GM23248 (cell line): Measurements from ENCODE around the gene PDE6C. TPM values are rescaled to one million over a fixed set of nuclear protein-coding genes. Genes with fewer than 3 reads are reported as not detected.

Source experiments
- DNase-seq: peaks from one replicate; pipeline ENCODE4 v3.0.0-alpha.2; 2015
- H2AFZ ChIP-seq: fragments of 200-600 bp; sonication (generic); 2 replicates; pipeline ENCODE4 v1.6.1; 2016; ENCODE audit warnings: antibody characterized with exemption
- H3F3A ChIP-seq: fragments of 200-600 bp; sonication (generic); 2 replicates; pipeline ENCODE4 v1.6.1; 2016; ENCODE audit warnings: mild to moderate bottlenecking, antibody characterized with exemption, mixed run types; ENCODE audit not compliant: insufficient read depth
- H3K27ac ChIP-seq: fragments of 200-600 bp; sonication (generic); 2 replicates; pipeline ENCODE4 v1.5.1; 2016; ENCODE audit warnings: mild to moderate bottlenecking
- H3K27me3 ChIP-seq: fragments of 200-600 bp; sonication (generic); replicated peaks from 2 replicates; pipeline ENCODE4 v1.6.1; 2016; ENCODE audit warnings: mild to moderate bottlenecking; ENCODE audit not compliant: insufficient read depth
- H3K36me3 ChIP-seq: fragments of 200-600 bp; sonication (generic); 2 replicates; pipeline ENCODE4 v1.6.1; 2016; ENCODE audit warnings: low read depth, mild to moderate bottlenecking
- H3K4me1 ChIP-seq: fragments of 200-600 bp; sonication (generic); 2 replicates; pipeline ENCODE4 v1.6.1; 2016; ENCODE audit warnings: mild to moderate bottlenecking; ENCODE audit not compliant: insufficient read depth
- H3K4me2 ChIP-seq: fragments of 200-600 bp; sonication (generic); one replicate; pipeline ENCODE4 v1.6.1; 2016; ENCODE audit warnings: mild to moderate bottlenecking; ENCODE audit not compliant: unreplicated experiment
- H3K4me3 ChIP-seq: fragments of 200-600 bp; sonication (generic); 2 replicates; pipeline ENCODE4 v1.5.1; 2016; ENCODE audit warnings: mild to moderate bottlenecking
- H3K79me2 ChIP-seq: fragments of 200-600 bp; sonication (generic); 2 replicates; pipeline ENCODE4 v1.6.1; 2016; ENCODE audit warnings: mild to moderate bottlenecking; ENCODE audit not compliant: insufficient read depth
- H3K9ac ChIP-seq: fragments of 200-600 bp; sonication (generic); 2 replicates; pipeline ENCODE4 v1.6.1; 2016; ENCODE audit warnings: mild to moderate bottlenecking
- H3K9me2 ChIP-seq: fragments of 200-600 bp; sonication (generic); 2 replicates; pipeline ENCODE4 v1.6.1; 2016; ENCODE audit warnings: mixed run types, mild to moderate bottlenecking, moderate library complexity; ENCODE audit not compliant: insufficient read depth
- H3K9me3 ChIP-seq: fragments of 200-600 bp; sonication (generic); one replicate; pipeline ENCODE4 v1.6.1; 2017; ENCODE audit warnings: low read depth
- H4K20me1 ChIP-seq: fragments of 200-600 bp; sonication (generic); 2 replicates; pipeline ENCODE4 v1.6.0; 2016; ENCODE audit not compliant: insufficient read depth
- EZH2 ChIP-seq: fragments of 200-600 bp; sonication (generic); IDR thresholded peaks from 2 replicates; pipeline ENCODE4 v1.6.1; 2018; ENCODE audit warnings: antibody characterized with exemption, mild to moderate bottlenecking; ENCODE audit not compliant: insufficient read depth, poor library complexity, severe bottlenecking
- EZH2phosphoT487 ChIP-seq: fragments of 200-600 bp; sonication (generic); IDR thresholded peaks from 2 replicates; pipeline ENCODE4 v1.6.1; 2018; ENCODE audit warnings: antibody characterized with exemption, moderate library complexity, mild to moderate bottlenecking, low read depth; ENCODE audit not compliant: insufficient read depth
- WGBS, 2 experiments: methylation state at CpG; one replicate each; pipeline ENCODE4 v1.1.6; 2015 to 2017; ENCODE audit warnings: low lambda C conversion rate in 2 of 2, low coverage in 1 of 2; ENCODE audit errors: missing lambda C conversion rate in 2 of 2; 5-methylcytosine and 5-hydroxymethylcytosine counted together
- in situ Hi-C: fragments of 300-500 bp; cut with MboI; formaldehyde crosslinking; loops from 2 replicates; pipeline ENCODE4 v1.15.0; 2020
- polyA plus RNA-seq: library from polyadenylated mRNA; unstranded; fragments of >200 nt; fragmentation: Nextera tagmentation; extraction: Ambion mirVana; gene quantifications from 2 replicates; pipeline ENCODE4 v1.2.1, GENCODE V29; 2016
- total RNA-seq: library from RNA; depleted of rRNA; stranded (reverse); fragments of >200 nt; shearing (Covaris generic); gene quantifications from 2 replicates; pipeline ENCODE4 v1.2.3, GENCODE V29; 2014

The PDE6C gene
- total and polyA plus RNA-seq, 2 experiments from 2014 or later: not detected

DNA sequence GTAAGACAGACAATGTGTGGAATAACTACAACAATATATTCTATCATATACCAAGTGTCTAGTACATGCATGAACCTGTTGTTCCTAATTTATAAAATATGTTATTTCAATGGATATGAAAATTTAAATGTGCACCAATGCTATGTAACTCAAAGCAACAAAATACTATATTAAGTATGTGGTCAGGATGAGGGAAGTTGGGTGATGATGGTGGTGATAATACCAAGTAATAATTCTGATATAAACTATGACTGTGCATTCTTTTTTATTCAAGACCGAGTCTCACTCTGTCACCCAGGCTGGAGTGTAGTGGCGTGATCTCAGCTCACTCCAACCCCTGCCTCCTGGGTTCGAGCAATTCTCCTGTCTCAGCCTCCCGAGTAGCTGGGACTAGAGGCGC is 92.1 kb downstream of the PDE6C start:
- H2AFZ ChIP-seq: peak overlapping the region; percentile 100; the same call in 1 of the 2 replicates
- no peak for DNase-seq
- no peak overlapping the region for H3K4me3 ChIP-seq
- H4K20me1 ChIP-seq: no peaks in the 10 kb centered on the region
- in situ Hi-C loops: no loop called here
- 84 to 86% methylated on average over 5 of the region's 5 CpGs for WGBS, 2 experiments
- no peak overlapping the region for H3K4me2 ChIP-seq
- H3K4me1 ChIP-seq: peaks cover 10% of the 10 kb centered on the region
- TF ChIP-seq EZH2phosphoT487: no peak
- no peak for TF ChIP-seq EZH2
- H3K9ac ChIP-seq: no peak overlapping the region
- H3K27me3 ChIP-seq: no peaks in the 10 kb centered on the region
- no peaks in the 10 kb centered on the region for H3K9me2 ChIP-seq
- H3F3A ChIP-seq: peaks cover 8% of the 10 kb centered on the region; the same call in 1 of the 2 replicates
- peaks cover 3% of the 10 kb centered on the region for H3K36me3 ChIP-seq
- no peak overlapping the region for H3K27ac ChIP-seq
- peaks cover 21% of the 10 kb centered on the region for H3K79me2 ChIP-seq
- no peaks in the 10 kb centered on the region for H3K9me3 ChIP-seq

GRCh38 chr10:93707623-93708022 is 95.3 kb downstream of the PDE6C start:
- in situ Hi-C loops: no loop called here
- H3K9me2 ChIP-seq: no peaks in the 10 kb centered on the region
- TF ChIP-seq EZH2phosphoT487: no peak
- H3K27me3 ChIP-seq: no peaks in the 10 kb centered on the region
- H3K36me3 ChIP-seq: no peaks in the 10 kb centered on the region
- H3K4me1 ChIP-seq: no peaks in the 10 kb centered on the region
- no peaks in the 10 kb centered on the region for H3K9me3 ChIP-seq
- DNase-seq: no peak
- no peaks in the 10 kb centered on the region for H4K20me1 ChIP-seq
- H3K4me3 ChIP-seq: no peak overlapping the region
- no peak overlapping the region for H2AFZ ChIP-seq
- no peaks in the 10 kb centered on the region for H3K79me2 ChIP-seq
- H3K4me2 ChIP-seq: no peak overlapping the region
- H3K27ac ChIP-seq: no peak overlapping the region
- no peak overlapping the region for H3K9ac ChIP-seq
- no peaks in the 10 kb centered on the region for H3F3A ChIP-seq

DNA sequence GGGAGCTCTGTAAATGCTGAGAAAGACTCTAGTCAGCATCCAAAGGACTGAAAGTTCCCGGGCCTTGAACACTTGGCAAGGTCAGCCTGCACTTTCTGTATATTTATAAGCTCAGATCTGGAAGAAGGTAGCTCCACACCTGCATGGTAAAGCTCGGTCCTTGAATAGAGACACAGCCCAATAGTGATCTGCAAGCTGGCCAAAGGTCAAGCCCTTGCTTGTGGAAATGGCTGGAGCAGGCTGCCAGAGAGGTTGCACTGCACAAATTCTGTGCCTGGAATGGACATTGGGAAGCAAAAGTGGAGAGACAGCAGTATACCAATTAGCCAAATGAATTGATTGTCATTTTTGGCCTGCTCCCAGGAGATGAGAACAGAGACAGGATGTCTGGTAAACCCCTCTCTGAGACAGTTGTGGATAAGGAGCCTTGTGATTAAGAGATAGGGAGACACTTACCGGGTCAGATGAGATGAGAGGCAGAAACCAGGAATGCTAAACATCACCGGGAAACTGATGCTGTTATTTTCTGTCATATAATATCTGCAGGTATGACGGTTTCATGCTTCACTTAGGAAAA is 98.1 kb downstream of the PDE6C start:
- in situ Hi-C loops: no loop called here

DNA sequence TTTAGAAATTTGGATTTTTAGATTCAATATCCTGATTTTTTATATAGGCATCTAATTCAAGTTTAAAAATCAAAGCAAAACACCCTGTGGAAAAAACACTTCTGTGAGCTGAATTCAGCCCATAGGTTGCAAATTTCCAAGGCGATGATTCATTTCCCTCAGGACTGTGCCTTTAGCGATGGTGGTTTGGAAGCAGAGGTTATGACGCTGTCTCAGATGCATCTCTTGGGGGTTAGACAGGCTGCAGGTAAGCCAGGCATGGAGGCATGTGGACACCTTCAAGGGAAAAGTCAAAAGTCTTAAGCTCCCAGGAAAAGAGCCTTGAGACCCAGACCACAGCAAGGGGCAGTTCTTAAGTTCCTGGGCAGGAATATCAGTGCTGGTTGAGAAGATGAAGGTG is 99.6 kb downstream of the PDE6C start:
- no peak overlapping the region for H3K27ac ChIP-seq
- in situ Hi-C loops: no loop called here

More for the DNA sequence above, 98.1 kb downstream of the PDE6C start:
- no peak overlapping the region for H3K9ac ChIP-seq
- no peak overlapping the region for H3K27ac ChIP-seq
- H3F3A ChIP-seq: no peaks in the 10 kb centered on the region
- TF ChIP-seq EZH2 (no peak), EZH2phosphoT487 (no peak)
- H3K4me1 ChIP-seq: no peaks in the 10 kb centered on the region
- H3K4me3 ChIP-seq: no peak overlapping the region
- no peaks in the 10 kb centered on the region for H3K9me3 ChIP-seq
- WGBS, 2 experiments: 56 to 59% methylated on average over 5 of the region's 5 CpGs
- H3K9me2 ChIP-seq: no peaks in the 10 kb centered on the region
- DNase-seq: no peak
- no peaks in the 10 kb centered on the region for H3K36me3 ChIP-seq
- H2AFZ ChIP-seq: no peak overlapping the region
- H3K27me3 ChIP-seq: no peaks in the 10 kb centered on the region
- no peak overlapping the region for H3K4me2 ChIP-seq
- H3K79me2 ChIP-seq: no peaks in the 10 kb centered on the region
- no peaks in the 10 kb centered on the region for H4K20me1 ChIP-seq

GRCh38 chr10:93712593-93712992 is 100.3 kb downstream of the PDE6C start:
- WGBS, 2 experiments: 18 to 23% methylated on average over 2 of the region's 2 CpGs
- TF ChIP-seq EZH2 (no peak), EZH2phosphoT487 (no peak)
- Histone ChIP-seq H3K4me3 (no peak overlapping the region), H3K27me3 (0 out of 2 replicates have a peak, but pooled peaks cover 1% of the 10 kb centered on the region), H3K4me2 (no peak overlapping the region), H2AFZ (no peak overlapping the region), H3K36me3 (no peaks in the 10 kb centered on the region), H3K79me2 (no peaks in the 10 kb centered on the region), H3K4me1 (no peaks in the 10 kb centered on the region), H3K27ac (no peak overlapping the region), H3K9me3 (no peaks in the 10 kb centered on the region), H3F3A (no peaks in the 10 kb centered on the region), H4K20me1 (no peaks in the 10 kb centered on the region), H3K9ac (no peak overlapping the region), H3K9me2 (no peaks in the 10 kb centered on the region)
- in situ Hi-C loops: no loop called here
- DNase-seq: no peak

More for the DNA sequence above, 99.6 kb downstream of the PDE6C start:
- H4K20me1 ChIP-seq: no peaks in the 10 kb centered on the region
- H3K36me3 ChIP-seq: no peaks in the 10 kb centered on the region
- H3K4me2 ChIP-seq: no peak overlapping the region
- no peak overlapping the region for H3K9ac ChIP-seq
- H3K4me1 ChIP-seq: no peaks in the 10 kb centered on the region
- TF ChIP-seq EZH2: no peak
- H2AFZ ChIP-seq: no peak overlapping the region
- no peaks in the 10 kb centered on the region for H3K9me3 ChIP-seq
- H3K79me2 ChIP-seq: no peaks in the 10 kb centered on the region
- no peaks in the 10 kb centered on the region for H3K9me2 ChIP-seq
- H3K27me3 ChIP-seq: no peaks in the 10 kb centered on the region
- no peak overlapping the region for H3K4me3 ChIP-seq
- 42 to 45% methylated on average over 3 of the region's 3 CpGs for WGBS, 2 experiments
- no peaks in the 10 kb centered on the region for H3F3A ChIP-seq
- peak; percentile 29 for DNase-seq
